ENCODE data around the gene KIF19.

Gene KIF19

DNA sequence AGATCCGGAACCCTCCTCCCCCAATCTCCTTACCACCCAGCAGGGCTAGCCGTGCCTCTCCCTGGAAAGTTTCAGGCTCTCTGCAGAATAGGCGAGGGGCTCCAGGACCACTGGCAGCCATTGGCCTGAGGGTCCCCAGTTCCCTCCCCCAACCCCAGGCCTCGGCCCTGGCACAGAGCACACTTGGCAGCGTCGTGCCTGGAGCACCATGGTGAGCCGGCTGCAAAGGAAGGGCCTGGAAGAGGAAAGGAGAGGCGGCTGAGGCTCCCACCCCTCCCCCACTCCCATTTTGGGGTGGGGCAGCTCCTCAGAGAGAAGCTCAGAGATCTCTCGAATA, 36.0 kb downstream of the KIF19 start:
- no peak overlapping the region for H2AFZ ChIP-seq (ENCODE audit: low read length, unreplicated experiment)
- no peaks in the 10 kb centered on the region for H3K36me3 ChIP-seq (ENCODE audit: insufficient read depth, low read length)
- no peaks in the 10 kb centered on the region for H3K79me2 ChIP-seq (ENCODE audit: control insufficient read depth, insufficient read depth, low read length, unreplicated experiment)
- H3K27me3 ChIP-seq (ENCODE audit: insufficient read depth, low read length), result peaks cover 54% of the 10 kb centered on the region
- H3K4me3 ChIP-seq (ENCODE audit: low read depth, low read length), result no peak overlapping the region
- no peaks in the 10 kb centered on the region for H3K4me1 ChIP-seq (ENCODE audit: control insufficient read depth, insufficient read depth, low read length, unreplicated experiment)
- no peak overlapping the region for H3K27ac ChIP-seq (ENCODE audit: low read depth, low read length)

DNA sequence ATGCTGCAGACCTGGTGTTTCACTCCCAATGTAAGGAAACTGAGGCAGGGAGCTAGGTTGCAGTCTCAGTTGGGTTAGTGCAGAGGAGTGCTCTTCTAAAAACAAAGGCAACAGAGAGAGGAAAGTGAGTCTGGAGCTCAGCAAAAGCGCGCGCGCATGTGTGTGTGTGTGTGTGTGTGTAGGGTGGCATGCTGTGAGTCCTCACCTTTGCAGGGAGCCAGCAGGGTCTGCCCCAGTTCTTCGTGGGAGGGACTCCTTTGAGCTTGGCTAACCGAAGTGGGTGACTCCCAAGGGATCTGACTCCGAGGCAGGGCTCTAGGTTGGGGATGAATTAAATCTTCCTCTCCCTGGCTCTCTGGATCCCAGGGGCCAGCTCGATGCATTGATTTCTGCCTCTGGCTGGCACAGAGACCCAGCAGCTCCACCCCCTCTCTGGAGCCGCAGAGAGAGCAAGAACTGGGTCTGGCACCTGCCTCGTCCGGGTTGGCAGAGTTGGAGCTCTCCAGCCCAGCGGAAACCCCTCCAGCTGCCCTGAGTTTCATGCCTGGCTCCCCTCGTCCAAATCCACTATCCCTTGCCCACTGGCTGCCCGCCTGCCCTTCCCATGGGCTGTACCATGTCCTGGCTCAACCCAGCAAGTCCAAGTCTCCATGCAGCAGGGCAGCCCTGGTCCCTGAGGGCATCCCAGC, 36.9 kb downstream of the KIF19 start:
- no peaks in the 10 kb centered on the region for H3K79me2 ChIP-seq (ENCODE audit: control insufficient read depth, insufficient read depth, low read length, unreplicated experiment)
- no peak overlapping the region for H3K4me3 ChIP-seq (ENCODE audit: low read depth, low read length)
- no peak overlapping the region for H2AFZ ChIP-seq (ENCODE audit: low read length, unreplicated experiment)
- peaks cover 45% of the 10 kb centered on the region for H3K27me3 ChIP-seq (ENCODE audit: insufficient read depth, low read length)
- H3K4me1 ChIP-seq (ENCODE audit: control insufficient read depth, insufficient read depth, low read length, unreplicated experiment), result no peaks in the 10 kb centered on the region
- H3K36me3 ChIP-seq (ENCODE audit: insufficient read depth, low read length), result no peaks in the 10 kb centered on the region
- no peak overlapping the region for H3K27ac ChIP-seq (ENCODE audit: low read depth, low read length)

GRCh38 chr17:74367206-74367605, 41.2 kb downstream of the KIF19 start, which contains the start of gene GPR142:
Gene GPR142, plus strand, starts transcription at chr17:74367506. Its CDS starts 2,035 bp downstream, at chr17:74369541.
- Histone ChIP-seq H3K27me3 (ENCODE audit: insufficient read depth, low read length) (peaks cover 23% of the 10 kb centered on the region), H3K4me3 (ENCODE audit: low read depth, low read length) (no peak within 1 kb of the TSS), H3K27ac (ENCODE audit: low read depth, low read length) (no peak within 1 kb of the TSS), H3K79me2 (ENCODE audit: control insufficient read depth, insufficient read depth, low read length, unreplicated experiment) (no peaks in the 10 kb centered on the region), H3K36me3 (ENCODE audit: insufficient read depth, low read length) (no peaks in the 10 kb centered on the region), H3K4me1 (ENCODE audit: control insufficient read depth, insufficient read depth, low read length, unreplicated experiment) (no peaks in the 10 kb centered on the region), H2AFZ (ENCODE audit: low read length, unreplicated experiment) (no peak within 1 kb of the TSS)

DNA sequence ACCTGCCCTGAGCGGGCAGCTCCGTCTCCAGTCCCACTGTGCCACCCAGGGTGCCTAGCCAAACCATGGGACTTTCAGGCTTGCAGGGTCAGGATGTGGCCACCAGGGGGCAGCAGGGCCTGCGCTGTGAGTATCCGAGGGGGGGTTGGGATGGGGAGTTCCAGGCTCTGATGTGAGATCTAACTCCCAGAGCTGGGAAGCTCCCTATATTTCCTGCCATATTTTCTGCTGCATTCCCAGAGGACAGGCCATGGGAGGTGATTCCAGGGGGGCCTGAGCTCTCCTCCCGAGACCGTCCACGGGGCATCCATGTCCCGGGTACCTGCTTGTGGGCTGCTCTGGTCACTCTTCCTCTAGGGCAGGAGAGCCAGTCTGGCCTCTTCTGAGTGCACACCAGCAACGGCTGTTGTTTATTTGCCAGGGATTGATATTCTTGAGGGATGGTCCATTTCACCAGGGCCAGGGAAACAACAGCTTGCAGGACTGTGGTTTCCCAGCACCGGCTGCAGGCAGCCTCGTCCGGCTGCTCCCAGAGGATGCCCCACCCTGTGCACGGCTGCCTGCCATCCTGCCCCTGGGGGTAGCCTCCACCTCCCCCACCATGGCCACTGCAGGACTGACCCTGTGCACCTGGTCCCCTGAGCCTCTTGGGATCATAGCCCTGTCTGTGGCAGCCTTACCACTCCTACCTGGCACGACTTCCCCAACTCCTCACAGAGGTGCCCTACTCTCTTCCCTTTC, 42.5 kb downstream of the KIF19 start:
- Histone ChIP-seq H3K4me3 (ENCODE audit: low read depth, low read length) (no peak overlapping the region), H3K79me2 (ENCODE audit: control insufficient read depth, insufficient read depth, low read length, unreplicated experiment) (no peaks in the 10 kb centered on the region), H2AFZ (ENCODE audit: low read length, unreplicated experiment) (no peak overlapping the region)

DNA sequence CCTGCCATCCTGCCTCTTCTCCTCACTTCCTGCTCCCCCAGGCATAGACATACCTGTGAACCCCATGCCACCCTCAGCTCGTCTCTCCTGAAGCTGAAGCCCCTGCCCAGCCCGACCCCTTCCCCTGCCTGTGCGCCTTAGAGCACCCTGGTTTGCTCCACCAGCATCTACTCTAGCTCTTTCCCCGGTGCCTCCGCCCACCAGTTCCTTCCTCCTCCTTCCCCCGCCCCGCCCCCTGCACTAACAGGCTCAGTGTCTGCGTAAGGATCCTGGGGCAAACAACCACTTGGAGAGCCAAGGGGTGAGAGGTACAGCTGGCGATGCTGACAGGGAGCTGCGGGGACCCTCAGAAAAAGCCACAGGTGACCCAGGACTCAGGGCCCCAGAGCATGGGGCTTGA, 43.2 kb downstream of the KIF19 start:
- H2AFZ ChIP-seq (ENCODE audit: low read length, unreplicated experiment), result no peak overlapping the region
- H3K27me3 ChIP-seq (ENCODE audit: insufficient read depth, low read length), result peaks cover 11% of the 10 kb centered on the region

More for the DNA sequence above, 42.5 kb downstream of the KIF19 start:
- H3K4me1 ChIP-seq (ENCODE audit: control insufficient read depth, insufficient read depth, low read length, unreplicated experiment), result no peaks in the 10 kb centered on the region
- H3K27me3 ChIP-seq (ENCODE audit: insufficient read depth, low read length), result peaks cover 13% of the 10 kb centered on the region
- H3K27ac ChIP-seq (ENCODE audit: low read depth, low read length), result no peak overlapping the region
- no peaks in the 10 kb centered on the region for H3K36me3 ChIP-seq (ENCODE audit: insufficient read depth, low read length)

DNA sequence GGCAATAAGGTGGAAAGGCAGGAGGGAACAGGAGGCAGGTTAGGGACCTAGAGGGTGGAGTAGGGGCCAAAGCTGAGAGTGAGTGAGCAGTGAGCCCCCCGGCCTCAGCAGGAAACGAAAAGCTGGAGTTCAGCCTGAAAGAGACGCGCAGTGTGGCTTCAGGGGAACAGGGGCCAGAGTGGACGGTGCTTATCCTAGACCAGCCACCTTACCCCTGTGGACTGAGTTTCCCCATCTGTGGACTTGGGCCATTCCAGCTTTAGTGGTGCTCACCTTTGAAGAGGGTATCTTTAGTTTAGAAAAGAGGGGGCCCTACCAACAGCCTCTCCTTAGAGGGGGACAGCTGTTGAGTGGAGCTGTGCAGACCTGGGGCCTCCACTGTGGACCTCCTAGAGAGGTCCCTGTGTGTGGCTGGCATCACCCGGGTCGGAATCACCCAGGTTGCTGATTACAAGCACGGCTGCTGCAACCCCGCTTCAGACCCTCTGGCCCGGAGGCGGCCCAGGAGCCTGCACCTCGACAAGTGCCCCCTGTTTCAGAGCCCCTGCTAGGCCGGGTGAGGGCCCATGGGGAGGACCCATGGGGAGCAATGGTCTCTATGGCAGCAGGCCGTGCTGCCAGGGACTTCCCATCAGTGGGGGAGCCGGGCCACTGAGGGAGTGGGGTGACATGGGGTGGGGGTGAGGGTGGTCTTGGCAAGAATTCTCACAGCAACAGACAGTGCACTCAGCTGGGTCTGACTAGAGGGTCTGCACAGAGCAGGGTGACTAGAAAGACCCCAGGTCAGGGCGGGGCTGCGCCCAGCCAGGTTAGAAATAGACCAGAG, 43.9 kb downstream of the KIF19 start:
- Histone ChIP-seq H3K4me3 (ENCODE audit: low read depth, low read length) (no peak overlapping the region), H2AFZ (ENCODE audit: low read length, unreplicated experiment) (no peak overlapping the region), H3K36me3 (ENCODE audit: insufficient read depth, low read length) (no peaks in the 10 kb centered on the region), H3K27ac (ENCODE audit: low read depth, low read length) (no peak overlapping the region), H3K4me1 (ENCODE audit: control insufficient read depth, insufficient read depth, low read length, unreplicated experiment) (no peaks in the 10 kb centered on the region), H3K79me2 (ENCODE audit: control insufficient read depth, insufficient read depth, low read length, unreplicated experiment) (no peaks in the 10 kb centered on the region), H3K27me3 (ENCODE audit: insufficient read depth, low read length) (peaks cover 17% of the 10 kb centered on the region)

More for the DNA sequence above, 43.2 kb downstream of the KIF19 start:
- no peaks in the 10 kb centered on the region for H3K79me2 ChIP-seq (ENCODE audit: control insufficient read depth, insufficient read depth, low read length, unreplicated experiment)
- H3K27ac ChIP-seq (ENCODE audit: low read depth, low read length), result no peak overlapping the region
- no peaks in the 10 kb centered on the region for H3K36me3 ChIP-seq (ENCODE audit: insufficient read depth, low read length)
- H3K4me1 ChIP-seq (ENCODE audit: control insufficient read depth, insufficient read depth, low read length, unreplicated experiment), result no peaks in the 10 kb centered on the region
- H3K4me3 ChIP-seq (ENCODE audit: low read depth, low read length), result no peak overlapping the region

DNA sequence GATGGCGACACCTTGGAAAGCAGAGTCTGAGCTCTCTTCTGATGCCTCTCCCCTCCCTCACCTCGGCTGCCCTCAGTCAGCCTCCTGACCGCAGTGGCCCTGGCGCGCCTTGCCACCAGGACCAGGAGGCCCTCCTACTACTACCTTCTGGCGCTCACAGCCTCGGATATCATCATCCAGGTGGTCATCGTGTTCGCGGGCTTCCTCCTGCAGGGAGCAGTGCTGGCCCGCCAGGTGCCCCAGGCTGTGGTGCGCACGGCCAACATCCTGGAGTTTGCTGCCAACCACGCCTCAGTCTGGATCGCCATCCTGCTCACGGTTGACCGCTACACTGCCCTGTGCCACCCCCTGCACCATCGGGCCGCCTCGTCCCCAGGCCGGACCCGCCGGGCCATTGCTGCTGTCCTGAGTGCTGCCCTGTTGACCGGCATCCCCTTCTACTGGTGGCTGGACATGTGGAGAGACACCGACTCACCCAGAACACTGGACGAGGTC, 45.7 kb downstream of the KIF19 start:
- Histone ChIP-seq H3K36me3 (ENCODE audit: insufficient read depth, low read length) (no peaks in the 10 kb centered on the region), H2AFZ (ENCODE audit: low read length, unreplicated experiment) (no peak overlapping the region), H3K4me1 (ENCODE audit: control insufficient read depth, insufficient read depth, low read length, unreplicated experiment) (no peaks in the 10 kb centered on the region), H3K79me2 (ENCODE audit: control insufficient read depth, insufficient read depth, low read length, unreplicated experiment) (no peaks in the 10 kb centered on the region), H3K27ac (ENCODE audit: low read depth, low read length) (no peak overlapping the region), H3K27me3 (ENCODE audit: insufficient read depth, low read length) (peaks cover 32% of the 10 kb centered on the region), H3K4me3 (ENCODE audit: low read depth, low read length) (no peak overlapping the region)

DNA sequence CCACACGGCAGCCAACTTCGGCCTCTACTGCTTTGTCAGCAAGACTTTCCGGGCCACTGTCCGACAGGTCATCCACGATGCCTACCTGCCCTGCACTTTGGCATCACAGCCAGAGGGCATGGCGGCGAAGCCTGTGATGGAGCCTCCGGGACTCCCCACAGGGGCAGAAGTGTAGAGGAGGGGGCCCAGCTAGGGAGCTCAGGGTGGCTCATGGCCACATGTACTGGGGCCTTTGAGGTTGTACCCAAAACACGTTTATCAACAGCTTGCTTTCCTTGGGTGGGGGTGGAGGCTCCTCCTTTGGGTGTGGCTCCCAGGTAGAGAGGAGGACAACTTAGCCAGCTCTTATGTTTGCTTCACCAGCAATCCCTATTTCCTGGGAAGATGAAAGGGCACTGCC, 46.4 kb downstream of the KIF19 start:
- H2AFZ ChIP-seq (ENCODE audit: low read length, unreplicated experiment), result no peak overlapping the region
- H3K36me3 ChIP-seq (ENCODE audit: insufficient read depth, low read length), result no peaks in the 10 kb centered on the region
- H3K79me2 ChIP-seq (ENCODE audit: control insufficient read depth, insufficient read depth, low read length, unreplicated experiment), result no peaks in the 10 kb centered on the region
- no peaks in the 10 kb centered on the region for H3K4me1 ChIP-seq (ENCODE audit: control insufficient read depth, insufficient read depth, low read length, unreplicated experiment)
- peaks cover 38% of the 10 kb centered on the region for H3K27me3 ChIP-seq (ENCODE audit: insufficient read depth, low read length)
- H3K27ac ChIP-seq (ENCODE audit: low read depth, low read length), result no peak overlapping the region
- H3K4me3 ChIP-seq (ENCODE audit: low read depth, low read length), result no peak overlapping the region

DNA sequence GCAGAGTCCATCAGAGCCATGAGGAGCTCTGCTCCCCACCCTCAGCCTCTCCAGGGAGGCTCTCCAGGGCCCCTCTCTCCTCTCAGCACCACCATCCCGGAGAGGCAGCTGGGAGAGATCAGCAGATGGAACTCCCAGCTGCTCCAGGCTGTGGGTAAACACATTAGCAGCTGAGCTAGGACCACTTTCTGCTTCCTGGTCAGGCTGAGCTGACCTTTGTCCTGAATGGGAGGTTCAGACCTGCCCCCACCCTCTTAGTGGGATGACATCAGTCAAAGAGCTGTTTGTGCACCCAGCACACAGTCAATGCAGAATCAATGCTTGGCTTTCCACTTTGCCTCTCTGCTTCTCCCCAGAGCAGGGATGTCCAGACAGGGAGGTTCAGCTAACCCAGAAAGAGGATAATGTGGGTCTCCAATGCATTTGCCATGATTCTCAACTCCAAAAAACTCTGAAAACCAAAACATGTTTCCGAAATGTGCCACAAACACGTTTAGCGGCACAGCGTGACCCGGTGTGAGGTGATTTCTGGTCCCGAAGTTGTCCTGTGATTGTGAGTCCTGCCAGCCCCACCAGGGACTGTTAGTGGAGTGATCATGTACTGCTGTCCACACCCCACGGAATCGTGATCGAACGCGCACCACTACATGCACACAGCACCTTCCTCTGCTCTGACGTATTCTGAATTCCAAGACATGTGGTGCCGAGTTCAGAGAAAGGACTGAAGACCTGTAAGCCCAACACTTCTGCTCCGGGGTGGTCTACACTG, 48.0 kb downstream of the KIF19 start:
- peaks cover 35% of the 10 kb centered on the region for H3K27me3 ChIP-seq (ENCODE audit: insufficient read depth, low read length)
- no peaks in the 10 kb centered on the region for H3K36me3 ChIP-seq (ENCODE audit: insufficient read depth, low read length)
- H3K4me3 ChIP-seq (ENCODE audit: low read depth, low read length), result no peak overlapping the region
- H2AFZ ChIP-seq (ENCODE audit: low read length, unreplicated experiment), result no peak overlapping the region
- H3K4me1 ChIP-seq (ENCODE audit: control insufficient read depth, insufficient read depth, low read length, unreplicated experiment), result no peaks in the 10 kb centered on the region
- no peaks in the 10 kb centered on the region for H3K79me2 ChIP-seq (ENCODE audit: control insufficient read depth, insufficient read depth, low read length, unreplicated experiment)
- H3K27ac ChIP-seq (ENCODE audit: low read depth, low read length), result no peak overlapping the region

DNA sequence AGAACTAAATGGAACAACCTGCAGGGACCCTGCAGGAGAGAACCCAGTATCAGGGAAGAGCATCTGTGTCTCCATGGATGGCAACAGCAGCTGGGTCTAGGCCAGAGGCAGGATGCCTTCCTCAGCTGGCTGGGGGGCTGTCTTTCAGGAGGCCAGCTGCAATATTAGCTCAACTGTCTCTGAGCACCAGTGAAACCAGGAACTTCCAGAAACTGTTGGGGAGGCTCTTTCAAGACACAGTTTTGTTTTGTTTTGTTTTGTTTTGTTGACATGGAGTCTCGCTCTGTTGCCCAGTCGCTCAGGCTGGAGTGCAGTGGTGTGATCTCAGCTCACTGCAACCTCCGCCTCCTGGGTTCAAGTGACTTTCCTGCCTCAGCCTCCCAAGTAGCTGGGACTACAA, 48.8 kb downstream of the KIF19 start:
- Histone ChIP-seq H3K36me3 (ENCODE audit: insufficient read depth, low read length) (no peaks in the 10 kb centered on the region), H3K79me2 (ENCODE audit: control insufficient read depth, insufficient read depth, low read length, unreplicated experiment) (no peaks in the 10 kb centered on the region), H3K4me1 (ENCODE audit: control insufficient read depth, insufficient read depth, low read length, unreplicated experiment) (no peaks in the 10 kb centered on the region), H3K4me3 (ENCODE audit: low read depth, low read length) (no peak overlapping the region), H3K27ac (ENCODE audit: low read depth, low read length) (no peak overlapping the region), H3K27me3 (ENCODE audit: insufficient read depth, low read length) (peaks cover 33% of the 10 kb centered on the region), H2AFZ (ENCODE audit: low read length, unreplicated experiment) (no peak overlapping the region)
